ENCODE data around the gene MBD4.

- TF ChIP-seq RCOR1 (IDR thresholded peaks at IDR 0.05; ENCODE audit: insufficient replicate concordance, low read length): no peak
- TF ChIP-seq POLR2A (IDR thresholded peaks at IDR 0.05; ENCODE audit: low read depth, low read length): no peak
These were observed 24.4 kb downstream of the MBD4 start for GRCh38 chr3:129415378-129415777.

All from IMR-90 (cell line).